HG03025 (cell line): Measurements from ENCODE around the gene OR51V1.
"Not testable (repeated sequence)": the region's sequence is repeated elsewhere in the genome, so short reads cannot be mapped to it uniquely, and the experiment has no call there.

ENCODE experiments used
- ATAC-seq: cut with Tn5 transposase; IDR thresholded peaks from one replicate; pipeline ENCODE4 v1.9.1; 2021; ENCODE audit warnings: mild to moderate bottlenecking, moderate library complexity; ENCODE audit not compliant: unreplicated experiment, low FRiP score

The OR51V1 gene

GRCh38 chr11:5200582-5200981 is at the start of gene OR51V1:
TSS of gene OR51V1 (minus strand) at chr11:5200682. CDS start at chr11:5200682, 0 bp downstream.
- no peak for ATAC-seq

GRCh38 chr11:5249807-5250396 is 49.4 kb upstream of the OR51V1 start, which contains the start of gene HBG1:
TSS of gene HBG1 (minus strand) at chr11:5249857. CDS start at chr11:5249804, 53 bp downstream.
- not testable (repeated sequence) for ATAC-seq

DNA sequence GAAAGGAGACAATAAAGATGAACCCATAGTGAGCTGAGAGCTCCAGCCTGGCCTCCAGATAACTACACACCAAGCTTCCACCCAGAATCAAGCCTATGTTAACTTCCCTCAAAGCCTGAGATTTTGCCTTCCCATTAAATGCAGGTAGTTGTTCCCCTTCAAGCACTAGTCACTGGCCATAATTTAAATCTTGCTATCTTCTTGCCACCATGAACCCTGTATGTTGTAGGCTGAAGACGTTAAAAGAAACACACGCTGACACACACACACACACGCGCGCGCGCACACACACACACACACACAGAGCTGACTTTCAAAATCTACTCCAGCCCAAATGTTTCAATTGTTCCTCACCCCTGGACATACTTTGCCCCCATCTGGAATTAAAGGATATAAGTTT is 48.0 kb upstream of the OR51V1 start:
- not testable (repeated sequence) for ATAC-seq

- ATAC-seq, result no peak
Observed at GRCh38 chr11:5247472-5248192, 47.1 kb upstream of the OR51V1 start.

DNA sequence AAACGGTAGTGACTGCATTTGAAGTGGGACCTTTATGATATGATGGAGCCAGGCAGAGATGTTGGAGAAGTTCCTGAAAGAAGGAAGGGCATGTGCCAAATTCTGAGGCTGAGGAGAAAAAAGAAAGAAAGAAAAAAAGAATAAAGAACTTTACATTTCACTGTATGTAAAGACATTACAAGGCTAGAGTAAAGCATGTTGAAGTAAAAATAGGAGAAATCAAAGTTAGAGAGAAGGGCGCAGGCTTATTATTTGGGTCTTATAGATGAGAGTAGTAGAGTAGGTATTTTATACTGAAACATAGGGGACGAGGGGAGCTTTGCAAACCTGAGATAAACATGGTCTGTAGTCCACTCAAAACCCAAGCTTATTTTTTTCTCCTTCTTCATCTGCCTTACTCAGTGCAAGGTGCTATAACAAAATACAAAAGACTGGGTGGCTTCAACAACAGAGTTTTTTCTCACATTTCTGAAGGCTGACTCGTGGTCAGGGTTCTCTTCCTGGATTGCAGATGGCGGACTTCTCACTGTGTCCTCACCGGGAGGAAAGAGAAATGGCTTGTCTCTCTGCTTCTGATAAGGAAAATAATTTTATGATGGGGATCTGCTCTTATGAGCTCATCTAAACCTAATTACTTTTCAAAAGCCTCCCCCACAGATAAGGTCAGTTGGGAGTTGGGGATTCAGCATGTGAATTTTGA is 46.4 kb upstream of the OR51V1 start:
- ATAC-seq, result no peak

GRCh38 chr11:5245155-5245554 is 44.7 kb upstream of the OR51V1 start:
- ATAC-seq, result no peak

GRCh38 chr11:5243816-5244180 is 43.3 kb upstream of the OR51V1 start:
- no peak for ATAC-seq

DNA sequence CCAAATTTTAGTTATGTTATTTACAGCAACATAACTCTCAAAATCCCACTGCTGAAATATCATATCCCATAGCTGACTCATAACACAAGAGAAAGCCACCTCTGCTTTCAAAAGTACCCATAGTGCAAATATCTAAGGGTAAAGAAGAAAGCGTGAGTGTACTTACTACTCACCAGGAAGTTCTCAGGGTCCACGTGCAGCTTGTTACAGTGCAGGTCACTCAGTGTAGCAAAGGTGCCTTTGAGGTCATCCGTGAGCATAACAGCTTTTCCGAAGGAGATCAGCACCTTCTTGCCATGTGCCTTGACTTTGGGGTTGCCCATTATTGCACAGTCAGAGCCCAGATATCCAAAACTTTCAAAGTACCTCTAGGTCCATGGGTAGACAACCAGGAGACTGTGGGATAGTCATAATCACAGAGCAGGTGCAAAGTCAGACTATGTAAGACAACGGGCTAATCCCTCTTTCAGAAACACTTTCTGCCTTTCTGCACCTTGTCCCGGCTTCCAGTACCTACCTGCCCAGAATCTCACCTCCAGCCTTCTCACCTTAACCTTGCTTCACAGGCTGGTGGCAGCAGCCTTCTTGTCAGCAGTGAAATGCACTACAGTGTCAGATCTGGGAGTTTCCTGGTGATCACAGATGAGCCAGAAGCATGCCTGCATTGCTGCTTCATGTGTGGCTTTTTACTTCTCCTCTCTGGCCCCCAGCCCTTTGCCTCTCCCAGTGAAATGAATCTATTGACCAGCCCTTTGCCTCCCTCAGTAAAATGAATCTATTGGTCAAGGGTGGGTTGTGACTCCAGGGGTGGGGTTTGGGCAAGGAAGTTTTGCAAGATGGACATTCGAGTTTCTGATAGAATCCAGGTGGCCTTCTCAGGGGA is 42.7 kb upstream of the OR51V1 start:
- peak; percentile 63 for ATAC-seq

- no peak for ATAC-seq
Observed at GRCh38 chr11:5242208-5242607, 41.7 kb upstream of the OR51V1 start.

DNA sequence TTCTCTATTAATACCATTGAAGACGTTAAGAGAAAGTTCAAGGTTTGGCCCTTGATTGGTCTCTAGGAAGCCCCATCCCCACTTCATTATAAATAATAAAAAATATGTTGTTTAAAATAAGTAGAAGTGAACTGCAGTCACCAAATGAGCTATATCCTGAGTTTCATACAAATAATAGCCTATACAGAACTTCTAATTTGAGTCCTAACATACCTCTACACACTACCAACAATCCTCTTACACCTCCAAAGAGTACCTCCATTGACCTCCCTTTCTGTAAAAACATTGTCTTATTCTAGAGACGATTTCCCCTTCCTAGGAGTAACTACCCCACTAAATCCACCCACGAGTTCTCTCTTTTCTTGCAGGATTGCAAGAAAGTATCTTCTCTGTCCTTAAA is 41.0 kb upstream of the OR51V1 start:
- no peak for ATAC-seq

GRCh38 chr11:5240458-5240857 is 40.0 kb upstream of the OR51V1 start:
- ATAC-seq, result no peak

DNA sequence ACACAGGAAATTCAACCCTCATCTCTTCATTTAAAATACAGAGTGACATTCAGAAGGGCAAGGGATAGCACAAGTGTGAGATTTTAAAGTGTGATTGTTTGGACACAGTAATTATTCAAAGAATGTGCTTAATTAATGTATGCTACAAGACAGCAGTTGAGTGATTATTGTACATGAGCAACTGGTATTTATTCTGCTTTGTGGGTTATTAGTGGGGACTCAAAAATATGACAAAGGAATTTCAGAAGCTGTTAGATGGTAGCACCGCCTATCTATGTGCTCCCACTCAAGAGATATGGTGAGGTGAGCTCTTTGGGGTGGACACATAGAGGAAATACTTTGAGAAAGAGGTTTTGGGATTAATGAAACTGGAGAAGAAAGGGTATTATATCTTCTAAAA is 39.6 kb upstream of the OR51V1 start:
- ATAC-seq, result no peak

- ATAC-seq, result no peak
Observed at GRCh38 chr11:5239046-5239445, 38.6 kb upstream of the OR51V1 start.

DNA sequence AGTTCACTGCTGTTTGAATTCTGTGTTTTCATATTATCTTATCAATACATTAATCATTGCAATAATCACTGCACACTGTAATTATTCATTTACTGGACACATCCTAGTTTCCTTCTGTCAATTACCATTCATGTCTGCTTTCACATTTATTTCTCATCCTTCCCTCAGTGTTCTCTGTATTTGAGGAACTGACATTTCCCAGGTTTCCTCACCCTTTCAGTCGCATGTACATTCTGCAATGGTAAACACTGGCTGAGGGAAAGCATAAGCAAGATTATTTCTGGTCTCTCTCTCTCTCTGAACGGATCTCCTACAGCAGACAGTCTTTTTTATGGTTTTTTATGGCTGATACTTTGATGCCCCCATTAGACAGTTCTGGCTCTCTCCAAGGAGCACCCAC is 38.0 kb upstream of the OR51V1 start:
- no peak for ATAC-seq

DNA sequence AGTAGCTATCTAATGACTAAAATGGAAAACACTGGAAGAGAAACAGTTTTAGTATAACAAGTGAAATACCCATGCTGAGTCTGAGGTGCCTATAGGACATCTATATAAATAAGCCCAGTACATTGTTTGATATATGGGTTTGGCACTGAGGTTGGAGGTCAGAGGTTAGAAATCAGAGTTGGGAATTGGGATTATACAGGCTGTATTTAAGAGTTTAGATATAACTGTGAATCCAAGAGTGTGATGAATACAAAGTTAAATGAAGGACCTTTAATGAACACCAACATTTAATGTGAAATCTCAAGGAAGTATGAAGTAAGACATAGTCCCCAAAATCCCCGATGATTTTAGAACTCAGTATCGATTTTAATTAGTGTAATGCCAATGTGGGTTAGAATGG is 36.9 kb upstream of the OR51V1 start:
- no peak for ATAC-seq

- no peak for ATAC-seq
Observed at GRCh38 chr11:5235364-5236095, 35.0 kb upstream of the OR51V1 start.

GRCh38 chr11:5234381-5234834 is 33.9 kb upstream of the OR51V1 start, which contains the start of gene HBD:
TSS of gene HBD (minus strand) at chr11:5234483. CDS start at chr11:5234433, 50 bp downstream.
- peak; percentile 66 for ATAC-seq

DNA sequence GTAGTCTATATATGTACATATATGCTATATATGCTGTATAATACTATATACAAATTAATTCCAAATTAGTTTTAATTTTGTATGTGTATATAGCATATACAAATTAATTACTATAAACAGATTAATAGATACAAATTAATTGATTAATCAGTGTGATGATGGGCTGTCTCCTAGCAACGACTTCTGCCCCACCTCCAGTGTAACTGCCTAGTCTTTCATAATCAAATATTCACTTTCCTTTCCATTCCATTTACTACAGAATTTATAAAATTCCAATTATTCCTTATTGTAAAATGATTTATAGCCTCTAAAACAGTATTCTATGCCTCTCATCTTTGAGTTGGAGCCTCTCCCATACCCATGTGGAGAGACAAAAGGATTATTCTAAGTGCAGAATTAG is 32.8 kb upstream of the OR51V1 start:
- ATAC-seq, result no peak

- no peak for ATAC-seq
Observed at GRCh38 chr11:5232821-5233220, 32.3 kb upstream of the OR51V1 start.

DNA sequence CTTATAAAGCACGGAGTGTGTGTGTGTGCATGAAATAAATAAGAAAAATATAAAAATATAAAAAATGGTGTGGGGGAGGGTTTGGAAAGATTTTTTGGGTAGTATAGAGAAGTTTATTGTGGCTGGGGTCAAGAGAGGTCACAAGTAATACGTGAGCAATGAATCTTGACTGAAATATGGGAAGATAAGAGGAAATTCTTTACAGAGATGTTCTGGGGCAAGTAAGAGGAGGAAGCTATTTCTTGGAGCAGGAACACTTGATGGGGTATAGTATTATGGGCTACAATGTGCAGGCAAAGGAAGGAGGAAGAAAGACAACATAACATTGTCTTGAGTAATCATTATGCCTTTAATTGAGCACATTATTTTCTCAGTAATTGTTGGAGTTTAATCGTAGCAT is 31.7 kb upstream of the OR51V1 start:
- no peak for ATAC-seq
